A673 (cell line): Measurements from ENCODE around the gene SNX10.

ENCODE experiments used
- CTCF ChIP-seq: fragments of 300-800, 200-600 bp; sonication (generic); conservative IDR thresholded peaks from 2 replicates; pipeline ENCODE4 v1.5.1; 2017; ENCODE audit warnings: low read depth, mild to moderate bottlenecking, antibody characterized with exemption, low read length, moderate library complexity, mixed read lengths
- EZH2 ChIP-seq: fragments of 200-600 bp; sonication (generic); IDR thresholded peaks from 2 replicates; pipeline ENCODE4 v1.6.1; 2017; ENCODE audit warnings: borderline replicate concordance, low read depth, mild to moderate bottlenecking, mixed read lengths, antibody characterized with exemption, low read length; ENCODE audit not compliant: poor library complexity, severe bottlenecking

- TF ChIP-seq CTCF, result no peak
- TF ChIP-seq EZH2, result peak; percentile 41
These were observed 107.3 kb downstream of the SNX10 start for GRCh38 chr7:26398756-26399509.
